Caco-2 (cell line): ENCODE data around the gene LIMD2. TPM values are rescaled to one million over a fixed set of nuclear protein-coding genes. Genes with fewer than 3 reads are reported as not detected.

Source experiments
- BruUV-seq: library from RNA; stranded (reverse); fragments of 400-500 nt; replicated peaks from 2 replicates; lab custom pipeline; 2021; lab: Mats Ljungman, UMichigan
- CTCF ChIA-PET: fragments of 300-600 bp; sonication (Branson Sonifier 250); formaldehyde crosslinking; loops from one replicate; lab custom pipeline; 2022; ENCODE audit warnings: antibody characterized with exemption; lab: Charles Lee
- POLR2A ChIA-PET: fragments of 300-600 bp; sonication (Branson Sonifier 250); formaldehyde crosslinking; loops from one replicate; lab custom pipeline; 2022; ENCODE audit warnings: antibody characterized with exemption; lab: Charles Lee
- DNase-seq, 2 experiments: peaks; one replicate each; pipeline versions ENCODE4 v3.0.0 to v3.0.0-alpha.2; 2020 to 2022
- H3K27me3 ChIP-seq: replicated peaks from 2 replicates; pipeline ENCODE4 v1.6.0; 2011; ENCODE audit warnings: low read length; ENCODE audit not compliant: control insufficient read depth, insufficient read depth
- H3K36me3 ChIP-seq: 2 replicates; pipeline ENCODE4 v1.5.1; 2011; ENCODE audit warnings: low read length; ENCODE audit not compliant: control insufficient read depth, insufficient read depth
- H3K4me1 ChIP-seq: fragments of 250-450 bp; sonication (Bioruptor Pico); 2 replicates; pipeline ENCODE4 v1.5.1; 2020; ENCODE audit warnings: mild to moderate bottlenecking
- H3K4me3 ChIP-seq: 2 replicates; pipeline ENCODE4 v1.5.1; 2011; ENCODE audit warnings: low read depth, mild to moderate bottlenecking, control low read depth, low read length
- H3K9me3 ChIP-seq: fragments of 250-450 bp; sonication (Bioruptor Pico); 2 replicates; pipeline ENCODE4 v1.5.1; 2020; ENCODE audit warnings: mild to moderate bottlenecking, moderate library complexity
- H3K27ac Mint-ChIP-seq: one replicate; pipeline ENCODE4 v1.8.0; 2022; ENCODE audit warnings: mixed read lengths; ENCODE audit not compliant: unreplicated experiment
- H3K27me3 Mint-ChIP-seq: one replicate; pipeline ENCODE4 v1.8.0; 2022; ENCODE audit warnings: mixed read lengths; ENCODE audit not compliant: insufficient read depth, unreplicated experiment
- H3K36me3 Mint-ChIP-seq: one replicate; pipeline ENCODE4 v1.8.0; 2022; ENCODE audit warnings: mild to moderate bottlenecking, mixed read lengths; ENCODE audit not compliant: insufficient read depth, unreplicated experiment
- H3K4me1 Mint-ChIP-seq: one replicate; pipeline ENCODE4 v1.8.0; 2022; ENCODE audit warnings: low read depth, mixed read lengths; ENCODE audit not compliant: unreplicated experiment
- H3K4me3 Mint-ChIP-seq: one replicate; pipeline ENCODE4 v1.8.0; 2022; ENCODE audit warnings: mild to moderate bottlenecking, moderate library complexity, mixed read lengths; ENCODE audit not compliant: unreplicated experiment
- H3K9me3 Mint-ChIP-seq: one replicate; pipeline ENCODE4 v1.8.0; 2022; ENCODE audit warnings: mixed read lengths; ENCODE audit not compliant: unreplicated experiment
- intact Hi-C: fragments of 100-400 bp; cut with micrococcal nuclease; formaldehyde crosslinking; loops from one replicate; pipeline ENCODE4 v1.10.0; 2022; ENCODE audit not compliant: unreplicated experiment
- total RNA-seq: library from RNA; stranded (reverse); gene quantifications from 2 replicates; pipeline ENCODE4 v1.2.3, GENCODE V29; 2022
- TF ChIP-seq, protein P1 (sequence below), 2 experiments: fragments of 200-600 bp in 1 of 2; IDR thresholded peaks; 1 replicate in 1 of 2; 2 replicates in 1 of 2; pipeline versions ENCODE4 v1.5.1 to v1.8.0; 2011 to 2022; ENCODE audit warnings: antibody characterized with exemption in 1 of 2, control low read depth in 1 of 2, inconsistent platforms in 1 of 2, low read depth in 1 of 2, low read length in 1 of 2, mild to moderate bottlenecking in 1 of 2, moderate library complexity in 1 of 2; ENCODE audit not compliant: insufficient read depth in 1 of 2, severe bottlenecking in 1 of 2, unreplicated experiment in 1 of 2

The LIMD2 gene
- total RNA-seq, 1 experiment from 2014 or later, result 4.1 TPM

DNA sequence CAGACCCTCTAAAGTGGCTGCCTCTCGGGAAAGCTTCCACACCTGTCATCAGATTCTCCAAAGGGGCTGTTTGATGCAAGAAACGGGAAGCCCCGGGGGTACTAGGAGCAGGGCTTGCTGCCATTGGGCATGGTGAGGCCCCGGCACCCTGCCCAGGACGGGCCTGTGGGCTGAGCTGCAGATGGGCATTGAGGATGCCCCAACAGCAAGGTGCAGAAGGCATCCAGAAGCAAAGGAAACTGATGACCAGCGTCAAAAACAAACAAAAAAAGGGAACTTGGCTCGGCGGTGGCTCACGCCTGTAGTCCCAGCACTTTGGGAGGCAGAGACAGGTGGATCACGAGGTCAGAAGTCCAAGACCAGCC is 1.5 kb upstream of the LIMD2 start:
- no peak overlapping the region for H3K27ac Mint-ChIP-seq
- H3K27me3 ChIP-seq, result no peaks in the 10 kb centered on the region
- no peaks in the 10 kb centered on the region for H3K4me1 ChIP-seq
- H3K9me3 ChIP-seq, result no peaks in the 10 kb centered on the region
- BruUV-seq, result no TSS peak
- H3K4me3 Mint-ChIP-seq, result peak overlapping the region; percentile 57
- no peaks in the 10 kb centered on the region for H3K9me3 Mint-ChIP-seq
- no peaks in the 10 kb centered on the region for H3K4me1 Mint-ChIP-seq
- ChIA-PET POLR2A (no interaction called here), CTCF (interaction anchor here (0.7 kb wide), 1 partner anchor 86 kb away, joined by 3 read pairs; no protein-coding TSS in a partner anchor)
- no peaks in the 10 kb centered on the region for H3K36me3 ChIP-seq
- DNase-seq, result no peak
- intact Hi-C loops, result loop anchor here (5.0 kb wide), 1 partner anchor 41 kb away; the partner anchor contains the start of gene STRADA
- H3K36me3 Mint-ChIP-seq, result peaks cover 17% of the 10 kb centered on the region
- no peak overlapping the region for H3K4me3 ChIP-seq
- H3K27me3 Mint-ChIP-seq, result no peaks in the 10 kb centered on the region
- TF ChIP-seq, protein P1, sequence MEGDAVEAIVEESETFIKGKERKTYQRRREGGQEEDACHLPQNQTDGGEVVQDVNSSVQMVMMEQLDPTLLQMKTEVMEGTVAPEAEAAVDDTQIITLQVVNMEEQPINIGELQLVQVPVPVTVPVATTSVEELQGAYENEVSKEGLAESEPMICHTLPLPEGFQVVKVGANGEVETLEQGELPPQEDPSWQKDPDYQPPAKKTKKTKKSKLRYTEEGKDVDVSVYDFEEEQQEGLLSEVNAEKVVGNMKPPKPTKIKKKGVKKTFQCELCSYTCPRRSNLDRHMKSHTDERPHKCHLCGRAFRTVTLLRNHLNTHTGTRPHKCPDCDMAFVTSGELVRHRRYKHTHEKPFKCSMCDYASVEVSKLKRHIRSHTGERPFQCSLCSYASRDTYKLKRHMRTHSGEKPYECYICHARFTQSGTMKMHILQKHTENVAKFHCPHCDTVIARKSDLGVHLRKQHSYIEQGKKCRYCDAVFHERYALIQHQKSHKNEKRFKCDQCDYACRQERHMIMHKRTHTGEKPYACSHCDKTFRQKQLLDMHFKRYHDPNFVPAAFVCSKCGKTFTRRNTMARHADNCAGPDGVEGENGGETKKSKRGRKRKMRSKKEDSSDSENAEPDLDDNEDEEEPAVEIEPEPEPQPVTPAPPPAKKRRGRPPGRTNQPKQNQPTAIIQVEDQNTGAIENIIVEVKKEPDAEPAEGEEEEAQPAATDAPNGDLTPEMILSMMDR (IDR thresholded peaks at IDR 0.05; ENCODE audit: insufficient read depth in 1 of 2, low read depth in 1 of 2, low read length in 1 of 2, severe bottlenecking in 1 of 2, unreplicated experiment in 1 of 2), result no peak

DNA sequence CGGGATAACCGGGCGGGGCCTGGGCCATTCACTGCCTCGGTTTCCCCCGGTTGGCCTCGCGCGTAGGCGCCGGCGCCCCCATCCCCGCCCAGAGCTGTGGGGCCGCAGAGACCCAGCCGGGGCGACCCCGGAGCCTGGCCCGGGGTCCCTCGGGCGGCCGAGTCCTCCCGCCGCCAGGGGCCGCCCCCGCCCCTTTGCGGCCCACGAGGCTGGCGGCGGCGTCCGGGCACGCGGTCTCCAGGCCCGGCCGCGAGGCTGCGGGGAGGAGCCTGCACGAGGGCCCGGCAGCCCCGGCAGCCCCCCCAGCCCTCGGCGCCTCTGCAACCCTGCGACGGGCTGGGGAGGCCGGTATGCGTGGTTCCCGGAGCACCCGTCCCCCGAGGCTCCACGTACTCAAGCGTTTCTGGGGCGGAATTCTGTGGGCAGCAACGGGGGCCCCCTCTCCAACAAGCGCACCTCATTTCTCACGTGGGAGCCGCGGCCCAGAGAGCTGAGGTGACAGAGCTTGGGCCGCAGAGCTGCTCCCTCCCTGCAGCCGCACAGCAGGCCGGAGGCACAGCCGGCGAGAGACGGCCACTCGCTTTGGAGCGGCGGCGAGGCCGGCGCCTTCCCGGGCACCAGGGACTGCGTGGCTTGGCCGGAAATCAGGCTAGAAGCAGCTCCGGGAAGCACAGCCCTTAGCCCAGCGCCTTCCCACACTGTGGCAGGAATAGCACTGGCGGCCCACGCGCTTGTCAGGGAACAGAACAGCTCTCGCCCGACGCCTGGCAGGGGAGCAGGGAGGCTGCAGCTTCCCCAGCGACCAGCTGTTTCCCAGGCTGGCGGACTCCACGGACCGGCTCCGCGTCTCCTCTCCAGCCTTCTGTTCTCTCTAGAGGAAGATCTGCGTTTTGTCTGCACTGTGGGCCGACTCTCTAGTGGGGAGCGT is 867 bp upstream of the LIMD2 start:
- TF ChIP-seq, protein P1 (IDR thresholded peaks at IDR 0.05; ENCODE audit: insufficient read depth in 1 of 2, low read depth in 1 of 2, low read length in 1 of 2, severe bottlenecking in 1 of 2, unreplicated experiment in 1 of 2), result no peak
- Mint-ChIP-seq H3K27me3 (no peaks in the 10 kb centered on the region), H3K36me3 (peaks cover 11% of the 10 kb centered on the region), H3K27ac (no peak overlapping the region), H3K4me3 (peak overlapping the region; percentile 57), H3K4me1 (no peaks in the 10 kb centered on the region), H3K9me3 (no peaks in the 10 kb centered on the region)
- H3K36me3 ChIP-seq, result no peaks in the 10 kb centered on the region
- H3K4me1 ChIP-seq, result no peaks in the 10 kb centered on the region
- no peak for DNase-seq
- peak overlapping the region; percentile 59 for H3K4me3 ChIP-seq
- ChIA-PET POLR2A (no interaction called here), CTCF (no interaction called here)
- intact Hi-C loops, result loop anchor here (5.0 kb wide), 1 partner anchor 42 kb away; the partner anchor contains the start of gene STRADA
- no peaks in the 10 kb centered on the region for H3K27me3 ChIP-seq
- no TSS peak for BruUV-seq
- H3K9me3 ChIP-seq, result no peaks in the 10 kb centered on the region

DNA sequence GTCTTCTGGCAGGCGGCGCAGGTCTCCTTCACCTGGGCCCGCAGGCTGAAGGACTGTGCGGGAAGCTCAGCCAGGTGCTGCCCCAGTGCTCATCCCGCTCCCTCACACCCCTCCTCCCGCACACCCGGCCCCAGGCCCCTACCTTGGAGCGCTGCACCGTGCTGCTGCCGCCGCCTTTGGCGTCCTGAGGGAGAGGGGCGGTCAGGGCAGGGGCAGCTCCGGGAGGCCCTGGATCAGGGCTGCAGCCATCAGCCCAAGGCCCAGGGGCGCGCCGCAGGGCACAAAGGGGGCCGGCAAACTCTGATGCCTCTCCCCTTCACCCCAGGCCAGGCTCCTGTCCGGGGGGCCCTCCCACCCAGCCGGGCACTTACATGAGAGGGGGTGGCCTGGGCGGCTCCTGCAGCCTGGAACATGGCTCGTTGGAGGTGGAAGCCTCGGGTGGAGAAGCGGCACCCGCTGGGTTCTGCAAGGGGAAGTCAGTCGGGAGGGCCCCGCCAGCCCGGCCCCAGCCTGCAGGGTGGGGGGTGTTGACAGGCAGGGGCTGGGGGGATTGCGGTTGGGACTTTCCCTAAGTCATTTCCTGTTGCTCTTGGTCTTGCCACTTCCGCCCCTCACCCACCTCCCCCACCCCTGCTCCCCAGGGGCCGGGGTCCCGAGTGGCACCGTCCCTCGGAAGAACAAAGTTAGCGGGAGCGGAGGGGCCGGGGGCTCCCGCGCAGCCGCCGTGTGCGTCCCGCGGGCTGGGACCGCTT is 863 bp downstream of the LIMD2 start:
- intact Hi-C loops, result loop anchor here (5.0 to 10.0 kb wide), 3 partner anchors 77 to 274 kb away; partner anchors contain the start of genes FTSJ3, MAP3K3 and PSMC5
- Mint-ChIP-seq H3K27me3 (no peaks in the 10 kb centered on the region), H3K9me3 (no peaks in the 10 kb centered on the region), H3K36me3 (peaks cover 8% of the 10 kb centered on the region), H3K27ac (no peak overlapping the region), H3K4me3 (peak overlapping the region; percentile 65), H3K4me1 (no peaks in the 10 kb centered on the region)
- Histone ChIP-seq H3K27me3 (no peaks in the 10 kb centered on the region), H3K4me1 (no peaks in the 10 kb centered on the region), H3K9me3 (no peaks in the 10 kb centered on the region), H3K36me3 (no peaks in the 10 kb centered on the region), H3K4me3 (peak overlapping the region; percentile 59)
- ChIA-PET POLR2A (no interaction called here), CTCF (interaction anchor here (1.0 to 1.2 kb wide), 2 partner anchors 11 to 87 kb away, joined by 3 to 5 read pairs; no protein-coding TSS in a partner anchor)
- BruUV-seq, result no TSS peak
- TF ChIP-seq, protein P1 (IDR thresholded peaks at IDR 0.05; ENCODE audit: insufficient read depth in 1 of 2, low read depth in 1 of 2, low read length in 1 of 2, severe bottlenecking in 1 of 2, unreplicated experiment in 1 of 2), result no peak
- DNase-seq, result no peak
